ENCODE results near the gene PELI2.

The PELI2 gene

DNA sequence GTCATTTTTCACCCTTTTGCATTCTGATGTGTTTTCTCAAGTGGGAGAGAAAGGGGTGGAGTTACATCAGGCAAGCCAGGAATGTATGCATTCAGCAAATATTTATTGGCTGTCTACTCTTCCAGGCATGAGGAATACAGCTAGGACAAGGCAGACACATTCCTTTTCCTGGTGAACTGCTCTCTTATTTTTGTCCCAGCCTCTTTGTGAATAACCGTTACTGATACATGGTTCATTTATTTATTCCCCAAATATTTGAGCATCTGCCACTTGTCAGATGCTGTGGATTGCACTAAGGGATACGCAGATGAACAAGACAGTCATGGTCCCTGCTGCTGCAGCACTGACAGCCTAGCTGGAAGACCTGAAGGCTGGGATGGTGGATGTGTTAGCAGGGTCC lies 6.1 kb downstream of the PELI2 start:
- TF ChIP-seq, protein P1, sequence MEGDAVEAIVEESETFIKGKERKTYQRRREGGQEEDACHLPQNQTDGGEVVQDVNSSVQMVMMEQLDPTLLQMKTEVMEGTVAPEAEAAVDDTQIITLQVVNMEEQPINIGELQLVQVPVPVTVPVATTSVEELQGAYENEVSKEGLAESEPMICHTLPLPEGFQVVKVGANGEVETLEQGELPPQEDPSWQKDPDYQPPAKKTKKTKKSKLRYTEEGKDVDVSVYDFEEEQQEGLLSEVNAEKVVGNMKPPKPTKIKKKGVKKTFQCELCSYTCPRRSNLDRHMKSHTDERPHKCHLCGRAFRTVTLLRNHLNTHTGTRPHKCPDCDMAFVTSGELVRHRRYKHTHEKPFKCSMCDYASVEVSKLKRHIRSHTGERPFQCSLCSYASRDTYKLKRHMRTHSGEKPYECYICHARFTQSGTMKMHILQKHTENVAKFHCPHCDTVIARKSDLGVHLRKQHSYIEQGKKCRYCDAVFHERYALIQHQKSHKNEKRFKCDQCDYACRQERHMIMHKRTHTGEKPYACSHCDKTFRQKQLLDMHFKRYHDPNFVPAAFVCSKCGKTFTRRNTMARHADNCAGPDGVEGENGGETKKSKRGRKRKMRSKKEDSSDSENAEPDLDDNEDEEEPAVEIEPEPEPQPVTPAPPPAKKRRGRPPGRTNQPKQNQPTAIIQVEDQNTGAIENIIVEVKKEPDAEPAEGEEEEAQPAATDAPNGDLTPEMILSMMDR (conservative IDR thresholded peaks at IDR 0.05; ENCODE audit: control insufficient read depth, insufficient read depth, low read depth, low read length): no peak
- DNase-seq (ENCODE audit: low read depth): no peak
- H3K4me3 ChIP-seq (ENCODE audit: control insufficient read depth, low read depth, low read length): no peak overlapping the region

DNA sequence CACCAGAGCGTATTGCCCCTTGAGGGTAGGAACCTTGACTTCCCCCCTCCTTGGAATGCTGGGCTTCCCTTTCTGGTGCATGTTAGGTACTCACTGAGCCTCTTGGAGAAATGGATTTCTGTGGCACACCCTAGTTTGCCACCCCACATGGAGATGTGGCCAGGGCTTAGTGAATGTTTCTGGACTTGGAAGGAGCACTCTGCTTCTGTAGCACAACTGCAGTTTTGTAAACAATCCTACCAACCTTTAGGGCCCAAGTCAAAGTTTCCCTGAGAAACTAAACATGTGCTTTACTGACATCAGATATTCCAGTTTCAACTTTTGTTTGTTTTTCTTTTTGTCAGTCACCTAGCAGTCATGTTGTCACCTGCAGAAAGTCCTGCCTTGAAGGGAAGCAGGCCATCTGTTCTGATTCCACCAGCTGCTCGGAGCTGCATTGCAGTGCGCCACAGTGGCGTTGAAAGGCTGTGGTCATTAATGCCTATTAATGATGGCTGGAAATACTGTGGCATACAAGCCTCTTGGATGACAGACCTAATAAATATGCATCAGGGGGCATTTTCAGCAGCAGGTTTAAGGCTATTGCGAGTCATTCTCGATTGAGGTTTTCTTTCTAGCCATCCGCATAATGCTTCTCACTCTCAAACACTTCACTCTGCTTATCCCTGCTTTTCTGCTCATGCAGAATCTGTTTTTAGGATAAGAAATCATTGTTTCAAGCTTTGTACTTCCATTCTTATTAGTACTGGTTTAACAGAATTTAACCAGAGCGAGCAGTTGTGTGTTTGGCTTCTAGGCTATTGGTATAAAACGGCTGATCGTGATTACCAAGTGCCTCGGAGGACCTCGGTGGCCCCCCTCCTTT lies 7.8 kb downstream of the PELI2 start:
- TF ChIP-seq, protein P1 (conservative IDR thresholded peaks at IDR 0.05; ENCODE audit: control insufficient read depth, insufficient read depth, low read depth, low read length): no peak
- no peak overlapping the region for H3K4me3 ChIP-seq (ENCODE audit: control insufficient read depth, low read depth, low read length)
- DNase-seq (ENCODE audit: low read depth): no peak

DNA sequence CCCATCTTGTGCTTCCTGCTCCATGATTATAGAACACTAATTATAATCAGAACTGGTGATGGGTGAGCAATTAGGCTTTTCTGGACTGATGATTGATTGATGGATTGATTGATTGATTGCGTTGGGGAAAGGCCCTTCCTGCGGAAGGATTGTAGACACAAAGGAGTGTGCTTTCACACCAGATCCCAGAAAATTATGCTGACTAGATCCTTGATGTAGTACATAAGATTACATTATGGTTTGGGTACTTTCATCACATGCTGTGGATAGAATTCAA lies 8.4 kb downstream of the PELI2 start:
- DNase-seq (ENCODE audit: low read depth): no peak
- H3K4me3 ChIP-seq (ENCODE audit: control insufficient read depth, low read depth, low read length): no peak overlapping the region
- TF ChIP-seq, protein P1 (conservative IDR thresholded peaks at IDR 0.05; ENCODE audit: control insufficient read depth, insufficient read depth, low read depth, low read length): no peak

DNA sequence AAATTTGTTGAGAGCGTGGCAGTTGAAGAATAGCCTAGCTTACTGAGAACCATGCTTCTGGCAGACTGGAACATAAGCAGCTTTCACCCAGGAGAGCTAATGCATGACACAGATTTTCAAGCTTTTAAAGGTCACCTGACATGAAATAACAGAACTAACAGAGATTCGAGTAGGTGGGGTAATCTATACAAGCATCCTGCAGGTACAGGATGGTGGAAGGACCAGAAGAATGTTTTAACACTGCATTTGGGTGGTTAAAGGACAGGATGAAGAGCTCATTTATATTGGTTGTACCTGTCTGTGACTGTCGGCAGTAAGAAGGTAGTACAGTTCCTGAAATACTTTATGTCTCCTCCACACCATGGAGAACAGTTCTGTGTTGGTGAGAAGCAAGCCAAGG lies 8.9 kb downstream of the PELI2 start:
- no peak for DNase-seq (ENCODE audit: low read depth)
- H3K4me3 ChIP-seq (ENCODE audit: control insufficient read depth, low read depth, low read length): no peak overlapping the region
- TF ChIP-seq, protein P1 (conservative IDR thresholded peaks at IDR 0.05; ENCODE audit: control insufficient read depth, insufficient read depth, low read depth, low read length): no peak

DNA sequence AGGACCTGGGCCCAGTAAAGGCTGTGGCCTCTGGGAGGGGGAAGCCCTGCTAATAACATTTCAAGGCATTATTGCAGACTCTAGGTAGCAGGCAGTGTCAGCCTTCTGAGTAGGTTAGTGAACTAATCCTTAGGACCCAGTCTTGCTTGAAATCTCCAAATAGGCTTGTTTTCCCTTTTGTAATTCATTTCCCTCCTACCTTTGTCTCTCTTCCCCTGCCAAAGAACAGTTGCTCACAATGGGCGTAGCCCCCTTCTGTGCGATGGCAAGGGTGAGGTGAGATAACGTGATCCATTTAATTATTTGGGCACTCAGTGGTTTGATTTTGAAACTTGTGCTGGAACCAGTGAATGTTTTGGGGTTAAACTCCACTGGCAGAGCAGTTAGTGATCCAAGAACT lies 10.9 kb downstream of the PELI2 start:
- TF ChIP-seq, protein P1 (conservative IDR thresholded peaks at IDR 0.05; ENCODE audit: control insufficient read depth, insufficient read depth, low read depth, low read length): no peak
- no peak overlapping the region for H3K4me3 ChIP-seq (ENCODE audit: control insufficient read depth, low read depth, low read length)

DNA sequence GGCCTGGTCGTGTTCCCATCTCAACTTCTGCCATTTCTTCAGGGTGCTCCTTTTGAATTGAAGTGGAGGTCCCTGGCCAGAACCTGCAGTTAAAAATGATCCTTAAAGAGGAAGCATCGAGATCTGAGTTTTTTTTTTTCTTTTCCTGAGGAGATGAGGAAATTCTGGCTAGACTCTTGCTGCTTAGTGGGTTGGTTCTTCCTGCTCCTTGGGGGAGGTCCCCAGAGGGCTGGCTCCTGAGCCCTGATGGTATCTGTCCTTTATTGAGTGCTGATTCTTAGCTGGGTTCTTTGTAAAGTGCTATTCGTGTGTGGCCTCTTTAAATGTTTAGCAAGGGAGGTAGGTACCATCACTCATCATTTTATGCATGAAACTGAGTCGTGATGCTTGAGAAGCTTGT lies 11.7 kb downstream of the PELI2 start:
- H3K4me3 ChIP-seq (ENCODE audit: control insufficient read depth, low read depth, low read length): no peak overlapping the region
- TF ChIP-seq, protein P1 (conservative IDR thresholded peaks at IDR 0.05; ENCODE audit: control insufficient read depth, insufficient read depth, low read depth, low read length): no peak
- peak; percentile 25 for DNase-seq (ENCODE audit: low read depth)

More for the DNA sequence above, 10.9 kb downstream of the PELI2 start:
- no peak for DNase-seq (ENCODE audit: low read depth)

All from fibroblast of mammary gland (primary cell).